Activated T-cell treated with anti-CD3 and anti-CD28 coated beads, Interleukin-2, amount 50 U/mL, for 72 hours (primary cell): ENCODE measurements around the gene CC2D1B. TPM values are rescaled to one million over a fixed set of nuclear protein-coding genes. Genes with fewer than 3 reads are reported as not detected.
A peak's percentile ranks its signal among the peaks of the same experiment; 100 is the strongest.

Experiments
- ATAC-seq, 2 donors: fragments of 150-1000 bp; cut with Tn5 transposase; replicated peaks in 1 of 2; 2 replicates each; pipeline ENCODE4 v1.10.0; 2021; ENCODE audit warnings: moderate library complexity in 2 of 2, mild to moderate bottlenecking in 1 of 2
- DNase-seq, 2 donors: peaks; one replicate each; pipeline ENCODE4 v3.0.0; 2021 to 2022; ENCODE audit warnings: mixed read lengths in 1 of 2
- H3K27ac Mint-ChIP-seq: one replicate; pipeline ENCODE4 v1.8.0; 2022; ENCODE audit warnings: mild to moderate bottlenecking, moderate library complexity, mixed read lengths
- H3K27me3 Mint-ChIP-seq: one replicate; pipeline ENCODE4 v1.8.0; 2022; ENCODE audit warnings: low read depth, mixed read lengths
- H3K36me3 Mint-ChIP-seq, 2 donors: one replicate each; pipeline ENCODE4 v1.8.0; 2022; ENCODE audit warnings: mixed read lengths in 2 of 2, mild to moderate bottlenecking in 1 of 2; ENCODE audit not compliant: insufficient read depth in 2 of 2
- H3K4me1 Mint-ChIP-seq: one replicate; pipeline ENCODE4 v1.8.0; 2022; ENCODE audit warnings: low read depth, mixed read lengths
- H3K4me3 Mint-ChIP-seq, 2 donors: one replicate each; pipeline ENCODE4 v1.8.0; 2022; ENCODE audit warnings: mild to moderate bottlenecking in 2 of 2, mixed read lengths in 2 of 2, moderate library complexity in 2 of 2
- H3K9me3 Mint-ChIP-seq, 2 donors: one replicate each; pipeline ENCODE4 v1.8.0; 2022; ENCODE audit warnings: mixed read lengths in 2 of 2
- total RNA-seq, 2 donors: library from RNA; stranded (reverse); gene quantifications; one replicate each; pipeline ENCODE4 v1.2.3, GENCODE V29; 2022

CC2D1B gene
- total RNA-seq, 2 donors from 2014 or later, result 32.7 to 33.1 TPM

GRCh38 chr1:52355436-52355835, 10.6 kb downstream of the CC2D1B start:
- Mint-ChIP-seq H3K9me3 (no peaks in the 10 kb centered on the region), H3K27ac (no peak overlapping the region), H3K27me3 (no peaks in the 10 kb centered on the region), H3K36me3 (peaks cover 7 to 24% of the 10 kb centered on the region in 2 donors), H3K4me3 (no peak overlapping the region), H3K4me1 (no peaks in the 10 kb centered on the region)
- ATAC-seq, result no peak
- no peak for DNase-seq

GRCh38 chr1:52352690-52353089, 13.3 kb downstream of the CC2D1B start:
- H3K36me3 Mint-ChIP-seq, result peaks cover 7 to 17% of the 10 kb centered on the region in 2 donors
- no peaks in the 10 kb centered on the region for H3K4me1 Mint-ChIP-seq
- no peaks in the 10 kb centered on the region for H3K27me3 Mint-ChIP-seq
- H3K9me3 Mint-ChIP-seq, result no peaks in the 10 kb centered on the region
- DNase-seq, result no peak
- H3K4me3 Mint-ChIP-seq, result no peak overlapping the region
- ATAC-seq, result peak; percentile 9 to 13
- H3K27ac Mint-ChIP-seq, result peak overlapping the region; percentile 51

DNA sequence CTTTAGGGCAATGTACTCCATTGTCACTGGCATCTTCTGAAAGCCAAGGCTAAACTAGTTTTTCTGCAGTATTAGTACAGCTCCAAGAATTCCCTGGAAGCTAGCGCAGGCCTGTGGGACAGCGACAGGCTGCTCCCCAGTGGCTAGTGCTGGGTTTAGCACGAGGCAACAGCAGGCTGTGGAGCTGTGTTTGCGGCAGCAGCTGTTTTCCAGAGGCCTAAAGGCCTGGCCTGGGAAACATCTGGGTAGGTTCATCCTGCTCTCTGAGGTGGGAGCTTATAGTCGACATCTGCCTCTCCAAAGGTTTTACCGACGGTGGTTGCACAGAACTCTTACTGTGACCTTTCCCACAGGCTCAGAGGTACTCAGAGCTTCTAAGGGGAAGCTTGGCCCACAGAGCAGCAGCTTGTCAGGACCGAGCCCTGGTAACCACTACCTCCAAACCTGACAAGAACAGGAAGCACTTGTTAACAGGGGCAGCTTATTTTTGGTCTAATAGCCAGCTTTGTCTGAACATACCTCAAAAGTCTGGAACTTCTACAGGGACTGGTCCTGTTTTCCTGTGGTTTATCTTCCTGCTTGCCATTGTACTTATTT, 17.2 kb downstream of the CC2D1B start:
- ATAC-seq, result no peak
- no peak overlapping the region for H3K4me3 Mint-ChIP-seq
- H3K27ac Mint-ChIP-seq, result peak overlapping the region; percentile 38
- DNase-seq, result no peak
- H3K9me3 Mint-ChIP-seq, result no peaks in the 10 kb centered on the region
- H3K36me3 Mint-ChIP-seq, result peaks cover 3% of the 10 kb centered on the region in 2 donors
- no peaks in the 10 kb centered on the region for H3K4me1 Mint-ChIP-seq
- H3K27me3 Mint-ChIP-seq, result no peaks in the 10 kb centered on the region

DNA sequence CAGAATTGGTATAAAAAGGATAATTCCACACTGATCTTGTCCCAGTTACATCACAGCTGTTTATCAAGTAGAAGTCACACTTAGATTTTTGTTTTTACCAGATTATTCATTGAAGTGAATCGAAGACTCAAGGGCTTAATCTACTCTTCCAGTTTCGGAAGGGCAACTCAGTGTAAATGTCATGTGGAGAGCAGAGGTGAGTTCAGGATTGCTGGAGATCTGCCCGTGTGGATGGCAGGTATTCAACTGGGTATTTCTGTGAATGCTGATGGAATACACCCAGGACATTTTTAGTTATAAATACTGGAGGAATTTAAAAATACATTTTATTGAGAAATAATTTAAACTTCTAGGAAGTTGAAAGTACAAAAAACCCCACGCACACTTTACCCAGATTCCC, 19.4 kb downstream of the CC2D1B start:
- DNase-seq (no peak), ATAC-seq (no peak)
- Mint-ChIP-seq H3K27ac (no peak overlapping the region), H3K36me3 (no peaks in the 10 kb centered on the region), H3K9me3 (no peaks in the 10 kb centered on the region), H3K27me3 (no peaks in the 10 kb centered on the region), H3K4me1 (no peaks in the 10 kb centered on the region), H3K4me3 (no peak overlapping the region)

- H3K36me3 Mint-ChIP-seq, result no peaks in the 10 kb centered on the region
- no peak for DNase-seq
- no peaks in the 10 kb centered on the region for H3K9me3 Mint-ChIP-seq
- no peak for ATAC-seq
- no peaks in the 10 kb centered on the region for H3K27me3 Mint-ChIP-seq
- peak overlapping the region; percentile 55 for H3K27ac Mint-ChIP-seq
- H3K4me3 Mint-ChIP-seq, result no peak overlapping the region
- H3K4me1 Mint-ChIP-seq, result no peaks in the 10 kb centered on the region
These were observed 20.8 kb downstream of the CC2D1B start for GRCh38 chr1:52345252-52345651.

DNA sequence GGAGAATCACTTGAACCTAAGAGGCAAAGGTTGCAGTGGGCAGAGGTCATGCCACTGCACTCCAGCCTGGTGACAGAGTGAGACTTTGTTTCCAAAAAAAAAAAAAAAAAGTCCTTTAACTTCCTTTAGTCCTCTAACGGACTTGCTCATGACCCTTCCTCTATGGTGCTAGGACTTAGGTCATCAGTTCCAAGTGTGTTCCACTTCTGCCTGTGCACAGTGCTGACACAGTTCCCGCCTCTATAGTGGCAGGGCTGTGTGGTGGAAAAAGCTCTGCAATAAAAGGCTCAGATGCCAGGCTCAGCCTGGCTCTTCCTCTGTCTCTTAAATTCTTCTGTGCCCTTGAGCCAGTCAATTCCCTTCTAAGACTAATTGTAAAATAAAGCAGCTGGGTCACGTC, 22.0 kb downstream of the CC2D1B start:
- Mint-ChIP-seq H3K27ac (no peak overlapping the region), H3K9me3 (no peaks in the 10 kb centered on the region), H3K4me1 (no peaks in the 10 kb centered on the region), H3K36me3 (no peaks in the 10 kb centered on the region), H3K4me3 (no peak overlapping the region), H3K27me3 (no peaks in the 10 kb centered on the region)
- no peak for ATAC-seq
- DNase-seq, result no peak

GRCh38 chr1:52341655-52342260, 24.2 kb downstream of the CC2D1B start:
- ATAC-seq (no peak), DNase-seq (no peak)
- H3K4me3 Mint-ChIP-seq, result no peak overlapping the region
- no peaks in the 10 kb centered on the region for H3K9me3 Mint-ChIP-seq
- no peak overlapping the region for H3K27ac Mint-ChIP-seq
- no peaks in the 10 kb centered on the region for H3K36me3 Mint-ChIP-seq
- no peaks in the 10 kb centered on the region for H3K4me1 Mint-ChIP-seq
- H3K27me3 Mint-ChIP-seq, result no peaks in the 10 kb centered on the region

DNA sequence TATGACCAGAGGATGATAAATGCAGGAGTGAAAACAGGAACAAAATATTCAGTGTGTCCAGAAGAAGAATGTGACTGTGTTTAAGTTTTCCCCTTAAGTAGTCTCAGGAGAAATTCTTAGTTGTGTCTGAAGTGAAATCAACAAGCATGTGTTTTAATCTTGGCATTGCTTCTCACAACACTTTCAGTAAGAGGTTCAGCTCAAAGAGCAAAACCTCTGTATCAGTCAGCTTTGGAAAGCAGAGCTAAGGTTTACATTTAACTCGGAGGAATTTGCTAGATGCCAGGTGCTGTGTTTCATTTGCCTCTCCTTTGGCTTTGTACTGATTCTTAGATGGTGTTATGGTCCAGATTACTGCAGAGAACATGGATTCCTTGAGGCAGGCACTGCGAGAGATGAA, 28.6 kb downstream of the CC2D1B start:
- H3K4me3 Mint-ChIP-seq, result no peak overlapping the region
- H3K9me3 Mint-ChIP-seq, result no peaks in the 10 kb centered on the region
- H3K27ac Mint-ChIP-seq, result no peak overlapping the region
- no peaks in the 10 kb centered on the region for H3K27me3 Mint-ChIP-seq
- DNase-seq (no peak), ATAC-seq (no peak)
- no peaks in the 10 kb centered on the region for H3K36me3 Mint-ChIP-seq
- H3K4me1 Mint-ChIP-seq, result no peaks in the 10 kb centered on the region

- DNase-seq (no peak), ATAC-seq (no peak)
- H3K27me3 Mint-ChIP-seq, result no peaks in the 10 kb centered on the region
- no peak overlapping the region for H3K27ac Mint-ChIP-seq
- H3K36me3 Mint-ChIP-seq, result no peaks in the 10 kb centered on the region
- H3K9me3 Mint-ChIP-seq, result no peaks in the 10 kb centered on the region
- H3K4me1 Mint-ChIP-seq, result no peaks in the 10 kb centered on the region
- H3K4me3 Mint-ChIP-seq, result no peak overlapping the region
These were observed 31.0 kb downstream of the CC2D1B start for GRCh38 chr1:52334906-52335528.

DNA sequence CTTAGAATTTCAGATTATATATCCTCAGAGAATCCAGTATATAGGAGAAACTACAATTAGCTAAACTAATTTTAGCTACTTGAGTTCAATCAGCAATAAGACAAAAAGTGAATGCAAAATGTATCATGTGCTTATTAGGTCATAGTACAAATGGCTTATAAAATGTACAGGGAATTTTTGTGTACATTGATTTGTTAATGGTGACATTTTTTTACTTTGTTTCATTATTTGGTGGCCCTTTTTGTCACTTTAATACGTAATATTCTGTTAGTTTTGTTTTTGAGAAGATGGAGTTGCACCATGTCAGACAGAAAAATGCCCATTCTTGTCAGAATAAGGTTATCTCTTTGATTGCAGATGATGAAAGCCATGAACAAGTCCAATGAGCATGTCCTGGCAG, 33.6 kb downstream of the CC2D1B start:
- Mint-ChIP-seq H3K27ac (no peak overlapping the region), H3K4me3 (no peak overlapping the region)
- no peak for ATAC-seq

GRCh38 chr1:52328615-52329014, 37.4 kb downstream of the CC2D1B start:
- no peak for ATAC-seq
- H3K36me3 Mint-ChIP-seq, result no peaks in the 10 kb centered on the region
- DNase-seq, result no peak
- no peaks in the 10 kb centered on the region for H3K4me1 Mint-ChIP-seq
- no peaks in the 10 kb centered on the region for H3K27me3 Mint-ChIP-seq
- H3K4me3 Mint-ChIP-seq, result no peak overlapping the region
- no peak overlapping the region for H3K27ac Mint-ChIP-seq
- H3K9me3 Mint-ChIP-seq, result no peaks in the 10 kb centered on the region

More for the DNA sequence above, 33.6 kb downstream of the CC2D1B start:
- Mint-ChIP-seq H3K27me3 (no peaks in the 10 kb centered on the region), H3K4me1 (no peaks in the 10 kb centered on the region), H3K36me3 (no peaks in the 10 kb centered on the region), H3K9me3 (no peaks in the 10 kb centered on the region)
- no peak for DNase-seq

- DNase-seq (no peak), ATAC-seq (no peak)
- Mint-ChIP-seq H3K36me3 (no peaks in the 10 kb centered on the region), H3K27me3 (no peaks in the 10 kb centered on the region), H3K4me1 (no peaks in the 10 kb centered on the region), H3K9me3 (no peaks in the 10 kb centered on the region), H3K4me3 (no peak overlapping the region), H3K27ac (no peak overlapping the region)
These were observed 40.2 kb downstream of the CC2D1B start for GRCh38 chr1:52325786-52326185.

GRCh38 chr1:52323731-52324130, 42.3 kb downstream of the CC2D1B start:
- Mint-ChIP-seq H3K27ac (no peak overlapping the region), H3K9me3 (no peaks in the 10 kb centered on the region), H3K4me1 (no peaks in the 10 kb centered on the region), H3K4me3 (no peak overlapping the region), H3K36me3 (no peaks in the 10 kb centered on the region), H3K27me3 (no peaks in the 10 kb centered on the region)
- ATAC-seq (no peak), DNase-seq (no peak)

DNA sequence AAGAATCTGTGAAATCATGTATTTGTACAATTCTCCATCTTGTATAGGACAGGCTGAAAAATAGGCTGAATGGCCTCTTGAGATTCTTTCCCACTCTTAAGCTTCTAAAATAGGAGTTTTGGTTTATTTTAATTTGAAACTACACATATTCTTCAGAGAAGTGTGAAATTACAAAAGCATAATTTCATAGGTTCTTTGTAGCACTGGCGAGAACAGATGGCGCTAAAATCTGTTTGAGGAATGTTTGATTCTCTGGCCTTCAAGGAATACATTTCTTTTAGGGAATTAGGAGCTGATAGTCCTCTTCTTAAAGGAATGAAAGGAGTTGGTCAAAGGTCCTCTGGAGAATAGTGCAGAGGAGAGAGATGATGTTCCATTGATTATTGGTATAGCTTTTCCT, 44.9 kb downstream of the CC2D1B start:
- Mint-ChIP-seq H3K4me3 (no peak overlapping the region), H3K27ac (no peak overlapping the region), H3K4me1 (peaks cover 8% of the 10 kb centered on the region), H3K36me3 (no peaks in the 10 kb centered on the region), H3K9me3 (no peaks in the 10 kb centered on the region), H3K27me3 (no peaks in the 10 kb centered on the region)
- no peak for ATAC-seq
- DNase-seq, result no peak
